SU-DHL-6 (cell line): ENCODE measurements around the gene TEX36.

Experiments used
- H2AFZ ChIP-seq: fragments of 200-600 bp; sonication (generic); 2 replicates; pipeline ENCODE4 v1.6.1; 2014; ENCODE audit warnings: low read depth, mild to moderate bottlenecking, moderate library complexity, mixed read lengths, antibody characterized with exemption, low read length; ENCODE audit not compliant: severe bottlenecking
- H3F3A ChIP-seq: fragments of 200-600 bp; shearing (Covaris generic); 2 replicates; pipeline ENCODE4 v1.6.0; 2016; ENCODE audit warnings: antibody characterized with exemption, mild to moderate bottlenecking; ENCODE audit not compliant: insufficient read depth
- H3K27ac ChIP-seq: fragments of 200-600 bp; sonication (generic); 2 replicates; pipeline ENCODE4 v1.5.1; 2016; ENCODE audit warnings: low read depth, mild to moderate bottlenecking, low read length, moderate library complexity, mixed read lengths
- H3K27me3 ChIP-seq: fragments of 200-600 bp; sonication (generic), shearing (Covaris generic); 2 replicates; pipeline ENCODE4 v1.6.0; 2014; ENCODE audit warnings: mild to moderate bottlenecking, low read length
- H3K36me3 ChIP-seq: fragments of 200-600 bp; sonication (generic); 2 replicates; pipeline ENCODE4 v1.6.1; 2014; ENCODE audit warnings: mild to moderate bottlenecking, low read length, mixed read lengths
- H3K4me2 ChIP-seq: fragments of 300-600, 200-600 bp; shearing (Covaris generic), sonication (generic); 2 replicates; pipeline ENCODE4 v1.6.0; 2014; ENCODE audit warnings: low read length, low read depth, mild to moderate bottlenecking; ENCODE audit not compliant: poor library complexity, severe bottlenecking
- H3K4me3 ChIP-seq: fragments of 200-600 bp; sonication (generic); 2 replicates; pipeline ENCODE4 v1.5.1; 2014; ENCODE audit warnings: antibody characterized with exemption, low read length, mild to moderate bottlenecking, mixed read lengths; ENCODE audit not compliant: insufficient read depth, poor library complexity, severe bottlenecking
- H3K79me2 ChIP-seq: fragments of 200-600 bp; sonication (generic); 2 replicates; pipeline ENCODE4 v1.6.1; 2014; ENCODE audit warnings: mild to moderate bottlenecking, low read length, moderate library complexity; ENCODE audit not compliant: insufficient read depth
- H3K9ac ChIP-seq: fragments of 200-600 bp; sonication (generic); 2 replicates; pipeline ENCODE4 v1.7.0; 2014; ENCODE audit warnings: mild to moderate bottlenecking, low read length
- H3K9me2 ChIP-seq: fragments of 200-600 bp; sonication (generic); replicated peaks from 2 replicates; pipeline ENCODE4 v1.6.1; 2014; ENCODE audit warnings: low read length; ENCODE audit not compliant: insufficient read depth
- H3K9me3 ChIP-seq: fragments of 200-600 bp; sonication (generic); 2 replicates; pipeline ENCODE4 v1.6.1; 2014; ENCODE audit warnings: low read length, mixed read lengths; ENCODE audit not compliant: insufficient read depth
- H4K20me1 ChIP-seq: fragments of 200-600 bp; sonication (generic); 2 replicates; pipeline ENCODE4 v1.6.1; 2014; ENCODE audit warnings: low read depth, mild to moderate bottlenecking, antibody characterized with exemption, low read length, moderate library complexity, mixed read lengths
- EZH2phosphoT487 ChIP-seq: fragments of 200-600 bp; sonication (generic), shearing (Covaris generic); conservative IDR thresholded peaks from 2 replicates; pipeline ENCODE4 v1.6.1; 2018; ENCODE audit warnings: mild to moderate bottlenecking, antibody characterized with exemption, low read length, moderate library complexity, mixed read lengths
- TF ChIP-seq, protein P1 (sequence below): fragments of 200-600 bp; sonication (generic); IDR thresholded peaks from one replicate; pipeline ENCODE4 v1.5.1; 2017; ENCODE audit warnings: antibody characterized with exemption, mild to moderate bottlenecking, low read length, moderate library complexity; ENCODE audit not compliant: insufficient read depth, poor library complexity, severe bottlenecking

Gene TEX36

DNA sequence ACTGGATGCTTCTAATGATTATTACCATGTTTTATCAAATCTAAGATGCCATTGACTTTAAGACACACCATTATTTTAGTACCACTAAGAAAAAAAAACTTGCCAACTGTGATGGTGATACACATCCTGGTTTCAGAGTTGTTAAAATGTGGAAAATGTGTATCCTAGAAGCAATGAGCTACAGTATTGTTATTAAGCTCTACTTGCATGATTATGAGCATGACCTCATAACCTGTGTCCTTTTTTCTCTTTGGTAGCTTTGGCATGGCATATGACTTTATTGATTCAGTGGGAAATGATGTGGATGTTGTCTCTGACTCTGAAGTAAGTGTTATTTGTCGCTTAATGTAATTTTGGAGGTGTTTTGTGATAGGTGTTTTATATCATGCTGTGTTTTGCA is 39.8 kb upstream of the TEX36 start:
- peaks cover 7% of the 10 kb centered on the region for H3F3A ChIP-seq
- TF ChIP-seq, protein P1, sequence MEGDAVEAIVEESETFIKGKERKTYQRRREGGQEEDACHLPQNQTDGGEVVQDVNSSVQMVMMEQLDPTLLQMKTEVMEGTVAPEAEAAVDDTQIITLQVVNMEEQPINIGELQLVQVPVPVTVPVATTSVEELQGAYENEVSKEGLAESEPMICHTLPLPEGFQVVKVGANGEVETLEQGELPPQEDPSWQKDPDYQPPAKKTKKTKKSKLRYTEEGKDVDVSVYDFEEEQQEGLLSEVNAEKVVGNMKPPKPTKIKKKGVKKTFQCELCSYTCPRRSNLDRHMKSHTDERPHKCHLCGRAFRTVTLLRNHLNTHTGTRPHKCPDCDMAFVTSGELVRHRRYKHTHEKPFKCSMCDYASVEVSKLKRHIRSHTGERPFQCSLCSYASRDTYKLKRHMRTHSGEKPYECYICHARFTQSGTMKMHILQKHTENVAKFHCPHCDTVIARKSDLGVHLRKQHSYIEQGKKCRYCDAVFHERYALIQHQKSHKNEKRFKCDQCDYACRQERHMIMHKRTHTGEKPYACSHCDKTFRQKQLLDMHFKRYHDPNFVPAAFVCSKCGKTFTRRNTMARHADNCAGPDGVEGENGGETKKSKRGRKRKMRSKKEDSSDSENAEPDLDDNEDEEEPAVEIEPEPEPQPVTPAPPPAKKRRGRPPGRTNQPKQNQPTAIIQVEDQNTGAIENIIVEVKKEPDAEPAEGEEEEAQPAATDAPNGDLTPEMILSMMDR: no peak
- no peak for TF ChIP-seq EZH2phosphoT487
- H3K36me3 ChIP-seq: peaks cover 52% of the 10 kb centered on the region
- no peak overlapping the region for H3K27ac ChIP-seq
- no peaks in the 10 kb centered on the region for H3K9me3 ChIP-seq
- no peak overlapping the region for H3K9ac ChIP-seq
- H3K4me3 ChIP-seq: no peak overlapping the region
- no peaks in the 10 kb centered on the region for H3K27me3 ChIP-seq
- H3K9me2 ChIP-seq: no peaks in the 10 kb centered on the region
- peaks cover 4% of the 10 kb centered on the region; the same call in 1 of the 2 replicates for H4K20me1 ChIP-seq
- H3K79me2 ChIP-seq: peaks cover 33% of the 10 kb centered on the region
- H2AFZ ChIP-seq: no peak overlapping the region
- no peak overlapping the region for H3K4me2 ChIP-seq

DNA sequence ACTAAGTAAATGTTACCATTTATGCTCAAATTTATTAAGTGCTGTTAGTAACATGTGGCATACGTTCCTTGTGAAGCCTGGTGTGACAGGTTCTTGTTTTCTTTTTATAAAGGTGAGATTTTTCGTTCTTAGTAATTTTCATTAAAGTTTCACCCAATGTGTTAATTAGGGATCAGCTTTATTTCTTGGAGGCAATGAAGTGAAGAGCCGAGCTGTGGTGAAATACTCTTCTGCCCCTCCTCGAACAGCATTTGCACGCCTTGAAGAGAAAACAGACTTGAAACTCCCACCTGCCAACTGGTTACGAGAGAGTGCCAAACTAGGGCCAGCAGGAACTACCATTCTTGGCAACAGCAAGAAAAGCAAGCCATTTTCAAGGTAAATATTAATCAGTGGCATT is 38.1 kb upstream of the TEX36 start:
- Histone ChIP-seq H3K9ac (peak overlapping the region; percentile 89), H3K36me3 (peaks cover 45% of the 10 kb centered on the region), H3K4me2 (peak overlapping the region; percentile 93), H2AFZ (no peak overlapping the region), H3K4me3 (peak overlapping the region; percentile 85), H3K27ac (peak overlapping the region; percentile 75), H3K9me3 (no peaks in the 10 kb centered on the region), H3K27me3 (no peaks in the 10 kb centered on the region), H3K79me2 (peaks cover 33% of the 10 kb centered on the region), H4K20me1 (peaks cover 4% of the 10 kb centered on the region; the same call in 1 of the 2 replicates), H3F3A (peaks cover 7% of the 10 kb centered on the region), H3K9me2 (no peaks in the 10 kb centered on the region)
- no peak for TF ChIP-seq EZH2phosphoT487
- TF ChIP-seq, protein P1: no peak

DNA sequence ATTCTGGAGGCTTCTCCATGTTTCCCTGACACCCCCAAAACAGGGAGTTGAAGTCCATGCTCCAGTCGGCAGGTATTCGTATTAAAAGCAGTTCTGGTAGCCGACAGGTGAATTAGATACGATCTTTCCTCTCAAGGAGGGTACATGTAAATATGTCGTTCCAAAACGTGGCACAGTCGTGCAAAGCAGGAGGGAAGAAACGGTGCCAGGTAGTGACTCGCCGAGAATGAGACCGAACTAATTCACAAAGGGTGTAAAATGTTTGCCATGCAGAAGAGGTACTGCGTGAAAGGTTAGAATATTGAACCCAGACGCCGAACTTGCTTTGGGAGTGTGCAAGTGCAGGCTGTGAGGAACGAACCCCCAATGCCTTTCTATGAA is 37.0 kb upstream of the TEX36 start:
- TF ChIP-seq, protein P1: no peak
- no peak for TF ChIP-seq EZH2phosphoT487
- peak overlapping the region; percentile 75 for H3K27ac ChIP-seq
- H3K9me3 ChIP-seq: no peaks in the 10 kb centered on the region
- H2AFZ ChIP-seq: peak overlapping the region; percentile 46
- H3F3A ChIP-seq: peaks cover 7% of the 10 kb centered on the region
- peaks cover 33% of the 10 kb centered on the region for H3K79me2 ChIP-seq
- H3K36me3 ChIP-seq: peaks cover 35% of the 10 kb centered on the region
- H3K27me3 ChIP-seq: no peaks in the 10 kb centered on the region
- H3K4me3 ChIP-seq: peak overlapping the region; percentile 85
- H3K9me2 ChIP-seq: no peaks in the 10 kb centered on the region
- peak overlapping the region; percentile 93 for H3K4me2 ChIP-seq
- peaks cover 4% of the 10 kb centered on the region; the same call in 1 of the 2 replicates for H4K20me1 ChIP-seq
- H3K9ac ChIP-seq: peak overlapping the region; percentile 89
